Coronary artery (tissue), 2 donors: ENCODE measurements around the gene SLC7A5.
"Not testable (repeated sequence)": the region's sequence is repeated elsewhere in the genome, so short reads cannot be mapped to it uniquely, and the experiment has no call there.

Experiments used
- DNase-seq: peaks from one replicate; pipeline ENCODE4 v3.0.0-alpha.2; 2017; ENCODE audit warnings: low spot score
- H3K27ac ChIP-seq, 2 donors: fragments of 200-600 bp; sonication (generic); one replicate each; pipeline ENCODE4 v1.5.1; 2016 to 2019
- H3K4me3 ChIP-seq: fragments of 200-600 bp; sonication (generic); 2 replicates; pipeline ENCODE4 v1.5.1; 2016; ENCODE audit warnings: mild to moderate bottlenecking, moderate library complexity
- CTCF ChIP-seq: fragments of 200-600 bp; sonication (generic); IDR thresholded peaks from one replicate; pipeline ENCODE4 v1.5.1; 2019; ENCODE audit warnings: antibody characterized with exemption

SLC7A5 gene

GRCh38 chr16:87869061-87869878, at the start of gene SLC7A5:
Gene SLC7A5, minus strand, starts transcription at chr16:87869507. Its CDS starts 85 bp downstream, at chr16:87869422.
- DNase-seq, result not testable (repeated sequence)
- H3K27ac ChIP-seq, result peak within 1 kb of the TSS in 1 of 2 donors; percentile 37
- H3K4me3 ChIP-seq, result peak within 1 kb of the TSS; percentile 66

- DNase-seq, result no peak
- TF ChIP-seq CTCF, result no peak
- Histone ChIP-seq H3K4me3 (no peak overlapping the region), H3K27ac (no peak overlapping the region)
Observed at GRCh38 chr16:87918338-87918737, 49.0 kb upstream of the SLC7A5 start.

- H3K27ac ChIP-seq, result no peak overlapping the region
- H3K4me3 ChIP-seq, result no peak overlapping the region
- TF ChIP-seq CTCF, result no peak
- DNase-seq, result no peak
Observed at GRCh38 chr16:87917503-87917902, 48.2 kb upstream of the SLC7A5 start.

- DNase-seq, result no peak
- Histone ChIP-seq H3K27ac (no peak overlapping the region), H3K4me3 (no peak overlapping the region)
- no peak for TF ChIP-seq CTCF
Observed at GRCh38 chr16:87914812-87915211, 45.5 kb upstream of the SLC7A5 start.

- H3K27ac ChIP-seq, H3K4me3 ChIP-seq, DNase-seq: not testable (repeated sequence)
Observed at GRCh38 chr16:87914021-87914725, 44.9 kb upstream of the SLC7A5 start.

- not testable (repeated sequence) for H3K27ac ChIP-seq, H3K4me3 ChIP-seq, DNase-seq
Observed at GRCh38 chr16:87912691-87913090, 43.4 kb upstream of the SLC7A5 start.

GRCh38 chr16:87911106-87911763, 41.9 kb upstream of the SLC7A5 start:
- H3K27ac ChIP-seq, result peak overlapping the region; percentile 46 to 78
- peak; percentile 91 for DNase-seq
- peak overlapping the region; percentile 14 for H3K4me3 ChIP-seq

- TF ChIP-seq CTCF, result peak; percentile 87
- not testable (repeated sequence) for H3K4me3 ChIP-seq, H3K27ac ChIP-seq, DNase-seq
Observed at GRCh38 chr16:87909203-87909935, 40.1 kb upstream of the SLC7A5 start.

- H3K4me3 ChIP-seq, H3K27ac ChIP-seq, DNase-seq: not testable (repeated sequence)
Observed at GRCh38 chr16:87908101-87908500, 38.8 kb upstream of the SLC7A5 start.

GRCh38 chr16:87905521-87905920, 36.2 kb upstream of the SLC7A5 start:
- H3K4me3 ChIP-seq, H3K27ac ChIP-seq, DNase-seq: not testable (repeated sequence)

GRCh38 chr16:87904963-87905362, 35.7 kb upstream of the SLC7A5 start:
- DNase-seq, H3K27ac ChIP-seq, H3K4me3 ChIP-seq: not testable (repeated sequence)

GRCh38 chr16:87900489-87900888, 31.2 kb upstream of the SLC7A5 start:
- not testable (repeated sequence) for DNase-seq, H3K4me3 ChIP-seq, H3K27ac ChIP-seq
